ENCODE results near the gene PKD1.
"Not testable (repeated sequence)": the region's sequence is repeated elsewhere in the genome, so short reads cannot be mapped to it uniquely, and the experiment has no call there.

The PKD1 gene

GRCh38 chr16:2124694-2125444 lies 10.8 kb downstream of the PKD1 start:
- not testable (repeated sequence) for H3K79me1 ChIP-seq (replicated peaks; ENCODE audit: low read length, poor library complexity, severe bottlenecking); H3K23ac ChIP-seq (ENCODE audit: low read length in 2 of 2); H2AFZ ChIP-seq (ENCODE audit: low read depth, low read length); H3K27me3 ChIP-seq (ENCODE audit: control insufficient read depth in 1 of 2, insufficient read depth in 1 of 2, low read length in 2 of 2); H3K9me3 ChIP-seq (ENCODE audit: control insufficient read depth, low read length); H3K36me3 ChIP-seq (ENCODE audit: control insufficient read depth in 1 of 2, insufficient read depth in 2 of 2, low read depth in 1 of 2, low read length in 2 of 2)
- Histone ChIP-seq H3K4me2 (ENCODE audit: low read length, poor library complexity, severe bottlenecking) (peak overlapping the region; percentile 81), H2BK12ac (ENCODE audit: low read length in 2 of 2) (peak overlapping the region; percentile 77 to 87), H2BK15ac (ENCODE audit: low read depth, poor library complexity, severe bottlenecking) (peak overlapping the region; percentile 83), H3K9ac (ENCODE audit: low read length) (peak overlapping the region; percentile 82), H4K91ac (ENCODE audit: low read length) (peak overlapping the region; percentile 99), H3K4me1 (ENCODE audit: control insufficient read depth, insufficient read depth, low read depth, low read length) (peaks cover 54% of the 10 kb centered on the region), H2BK120ac (ENCODE audit: low read depth, low read length) (peak overlapping the region; percentile 95), H2BK5ac (ENCODE audit: low read depth, low read length, poor library complexity, severe bottlenecking) (peak overlapping the region; percentile 94), H3K4ac (ENCODE audit: low read depth in 1 of 2, low read length in 2 of 2) (peak overlapping the region; percentile 81 to 82), H3K27ac (ENCODE audit: low read length, poor library complexity, severe bottlenecking) (peak overlapping the region; percentile 96), H4K8ac (ENCODE audit: low read length) (peak overlapping the region; percentile 95), H3K4me3 (ENCODE audit: insufficient read depth in 1 of 2, low read depth in 1 of 2, low read length in 2 of 2) (peak overlapping the region in 1 of 2 experiments; percentile 65), H3K18ac (ENCODE audit: low read depth in 1 of 2, low read length in 2 of 2) (peak overlapping the region; percentile 96 to 97), H2AK5ac (ENCODE audit: low read length, severe bottlenecking) (peak overlapping the region; percentile 63), H3K14ac (ENCODE audit: low read length in 2 of 2) (peak overlapping the region in 1 of 2 experiments; percentile 59)
- WGBS = 2% methylated on average over 30 of the region's 37 CpGs
- DNase-seq = peak; percentile 88

DNA sequence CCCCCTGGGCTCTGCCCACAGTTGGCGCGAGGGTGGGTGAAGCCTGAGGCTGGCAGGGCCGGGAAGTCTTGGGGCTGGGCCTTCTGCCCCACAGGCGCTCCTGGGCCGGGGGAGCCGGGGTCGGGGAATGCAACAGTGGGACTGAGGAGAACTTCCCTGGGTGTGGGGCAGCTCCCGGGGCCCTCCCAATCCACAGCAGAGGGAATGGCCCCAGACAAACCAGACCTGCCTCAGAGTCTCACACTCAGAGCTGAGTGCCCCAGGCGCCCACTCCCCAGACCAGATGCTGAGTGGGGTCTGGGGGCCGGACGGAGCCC lies 11.4 kb downstream of the PKD1 start:
- Histone ChIP-seq H2BK5ac (ENCODE audit: low read depth, low read length, poor library complexity, severe bottlenecking) (peak overlapping the region; percentile 94), H3K4ac (ENCODE audit: low read depth in 1 of 2, low read length in 2 of 2) (peak overlapping the region; percentile 45 to 81), H3K18ac (ENCODE audit: low read depth in 1 of 2, low read length in 2 of 2) (peak overlapping the region; percentile 96 to 97), H3K27ac (ENCODE audit: low read length, poor library complexity, severe bottlenecking) (peak overlapping the region; percentile 82), H3K4me3 (ENCODE audit: insufficient read depth in 1 of 2, low read depth in 1 of 2, low read length in 2 of 2) (peak overlapping the region in 1 of 2 experiments; percentile 58), H3K4me1 (ENCODE audit: control insufficient read depth, insufficient read depth, low read depth, low read length) (peaks cover 52% of the 10 kb centered on the region), H4K8ac (ENCODE audit: low read length) (peak overlapping the region; percentile 95), H3K9ac (ENCODE audit: low read length) (peak overlapping the region; percentile 82), H2BK15ac (ENCODE audit: low read depth, poor library complexity, severe bottlenecking) (peak overlapping the region; percentile 83), H2BK12ac (ENCODE audit: low read length in 2 of 2) (peak overlapping the region in 1 of 2 experiments; percentile 77), H2BK120ac (ENCODE audit: low read depth, low read length) (peak overlapping the region; percentile 95), H4K91ac (ENCODE audit: low read length) (peak overlapping the region; percentile 99)
- not testable (repeated sequence) for DNase-seq; H3K79me1 ChIP-seq (replicated peaks; ENCODE audit: low read length, poor library complexity, severe bottlenecking); H2AFZ ChIP-seq (ENCODE audit: low read depth, low read length); H3K36me3 ChIP-seq (ENCODE audit: control insufficient read depth in 1 of 2, insufficient read depth in 2 of 2, low read depth in 1 of 2, low read length in 2 of 2); H3K27me3 ChIP-seq (ENCODE audit: control insufficient read depth in 1 of 2, insufficient read depth in 1 of 2, low read length in 2 of 2); H3K9me3 ChIP-seq (ENCODE audit: control insufficient read depth, low read length); H3K14ac ChIP-seq (ENCODE audit: low read length in 2 of 2); H2AK5ac ChIP-seq (ENCODE audit: low read length, severe bottlenecking); H3K23ac ChIP-seq (ENCODE audit: low read length in 2 of 2); H3K4me2 ChIP-seq (ENCODE audit: low read length, poor library complexity, severe bottlenecking)
- WGBS = 9% methylated on average over 4 of the region's 11 CpGs

DNA sequence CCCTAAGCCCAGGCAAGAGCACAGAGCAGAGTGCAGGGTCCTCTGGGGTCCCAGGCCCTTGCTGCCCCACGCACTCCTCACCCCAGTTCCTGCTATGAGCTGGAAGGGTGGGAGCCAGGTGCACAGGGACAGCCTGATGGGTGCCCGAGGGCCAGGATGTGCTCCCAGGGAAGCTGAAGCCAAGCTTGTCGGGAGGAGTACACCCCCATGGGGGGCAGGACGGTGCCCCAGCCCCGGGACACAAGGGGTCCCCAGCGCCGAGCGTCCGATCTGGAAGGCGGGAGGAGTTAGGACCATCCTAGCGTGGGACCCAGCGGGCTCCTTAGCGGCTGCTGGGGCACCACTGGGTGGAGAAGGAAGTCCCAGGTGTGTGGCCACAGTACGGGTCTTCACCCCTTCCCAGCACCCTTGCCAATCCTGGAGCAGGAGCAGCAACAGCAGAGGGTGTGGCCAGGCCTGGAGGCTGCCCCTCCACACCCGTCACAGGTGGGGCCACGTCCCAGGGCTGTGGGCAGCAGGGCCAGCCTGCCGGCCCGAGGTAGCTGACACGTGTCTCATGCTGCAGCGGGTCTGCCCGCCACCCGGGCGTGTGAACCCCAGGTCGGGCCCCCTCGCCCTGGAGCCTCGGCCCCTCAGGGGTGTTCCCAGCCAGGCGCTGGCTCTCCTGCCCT lies 11.9 kb downstream of the PKD1 start:
- H2AFZ ChIP-seq (ENCODE audit: low read depth, low read length); H3K4me3 ChIP-seq (ENCODE audit: insufficient read depth in 1 of 2, low read depth in 1 of 2, low read length in 2 of 2); H3K4me2 ChIP-seq (ENCODE audit: low read length, poor library complexity, severe bottlenecking); H3K27me3 ChIP-seq (ENCODE audit: control insufficient read depth in 1 of 2, insufficient read depth in 1 of 2, low read length in 2 of 2); H3K79me1 ChIP-seq (replicated peaks; ENCODE audit: low read length, poor library complexity, severe bottlenecking); H3K23ac ChIP-seq (ENCODE audit: low read length in 2 of 2); H3K9me3 ChIP-seq (ENCODE audit: control insufficient read depth, low read length); DNase-seq; H3K14ac ChIP-seq (ENCODE audit: low read length in 2 of 2); H3K36me3 ChIP-seq (ENCODE audit: control insufficient read depth in 1 of 2, insufficient read depth in 2 of 2, low read depth in 1 of 2, low read length in 2 of 2): not testable (repeated sequence)
- Histone ChIP-seq H2BK120ac (ENCODE audit: low read depth, low read length) (peak overlapping the region; percentile 42), H3K9ac (ENCODE audit: low read length) (peak overlapping the region; percentile 82), H4K91ac (ENCODE audit: low read length) (peak overlapping the region; percentile 75), H2BK12ac (ENCODE audit: low read length in 2 of 2) (peak overlapping the region; percentile 37 to 54), H3K27ac (ENCODE audit: low read length, poor library complexity, severe bottlenecking) (peak overlapping the region; percentile 82), H3K4me1 (ENCODE audit: control insufficient read depth, insufficient read depth, low read depth, low read length) (peaks cover 52% of the 10 kb centered on the region), H2BK15ac (ENCODE audit: low read depth, poor library complexity, severe bottlenecking) (peak overlapping the region; percentile 83), H3K4ac (ENCODE audit: low read depth in 1 of 2, low read length in 2 of 2) (peak overlapping the region in 1 of 2 experiments; percentile 81), H2BK5ac (ENCODE audit: low read depth, low read length, poor library complexity, severe bottlenecking) (peak overlapping the region; percentile 94), H4K8ac (ENCODE audit: low read length) (peak overlapping the region; percentile 95), H3K18ac (ENCODE audit: low read depth in 1 of 2, low read length in 2 of 2) (peak overlapping the region; percentile 77 to 96), H2AK5ac (ENCODE audit: low read length, severe bottlenecking) (peak overlapping the region; percentile 53)
- 59% methylated on average over 14 of the region's 27 CpGs for whole genome bisulfite sequencing

GRCh38 chr16:2122934-2123683 lies 12.6 kb downstream of the PKD1 start:
- H3K18ac ChIP-seq (ENCODE audit: low read depth in 1 of 2, low read length in 2 of 2) = peak overlapping the region in 1 of 2 experiments; percentile 40
- not testable (repeated sequence) for H2BK12ac ChIP-seq (ENCODE audit: low read length in 2 of 2); DNase-seq; H2AFZ ChIP-seq (ENCODE audit: low read depth, low read length); H3K79me1 ChIP-seq (replicated peaks; ENCODE audit: low read length, poor library complexity, severe bottlenecking); H3K23ac ChIP-seq (ENCODE audit: low read length in 2 of 2); H4K8ac ChIP-seq (ENCODE audit: low read length); H3K36me3 ChIP-seq (ENCODE audit: control insufficient read depth in 1 of 2, insufficient read depth in 2 of 2, low read depth in 1 of 2, low read length in 2 of 2); H3K4ac ChIP-seq (ENCODE audit: low read depth in 1 of 2, low read length in 2 of 2); H4K91ac ChIP-seq (ENCODE audit: low read length); H3K9ac ChIP-seq (ENCODE audit: low read length); H2AK5ac ChIP-seq (ENCODE audit: low read length, severe bottlenecking); H3K4me3 ChIP-seq (ENCODE audit: insufficient read depth in 1 of 2, low read depth in 1 of 2, low read length in 2 of 2); H3K27ac ChIP-seq (ENCODE audit: low read length, poor library complexity, severe bottlenecking); H3K14ac ChIP-seq (ENCODE audit: low read length in 2 of 2); H2BK5ac ChIP-seq (ENCODE audit: low read depth, low read length, poor library complexity, severe bottlenecking); H2BK15ac ChIP-seq (ENCODE audit: low read depth, poor library complexity, severe bottlenecking); H3K9me3 ChIP-seq (ENCODE audit: control insufficient read depth, low read length); H3K4me2 ChIP-seq (ENCODE audit: low read length, poor library complexity, severe bottlenecking); H2BK120ac ChIP-seq (ENCODE audit: low read depth, low read length); H3K27me3 ChIP-seq (ENCODE audit: control insufficient read depth in 1 of 2, insufficient read depth in 1 of 2, low read length in 2 of 2)
- 97% methylated on average over 10 of the region's 26 CpGs for WGBS
- H3K4me1 ChIP-seq (ENCODE audit: control insufficient read depth, insufficient read depth, low read depth, low read length) = peaks cover 49% of the 10 kb centered on the region

Data from mesenchymal stem cell (in vitro differentiated cells and primary cell).